Activated naive CD8-positive, alpha-beta T cell treated with anti-CD3 and anti-CD28 coated beads, Interleukin-2, amount 50 U/mL, for 24 hours (primary cell): ENCODE results near the gene TNF.

Source experiments
- ATAC-seq: fragments of 150-1000 bp; cut with Tn5 transposase; one replicate; pipeline ENCODE4 v1.10.0; 2021
- DNase-seq: peaks from one replicate; pipeline ENCODE4 v3.0.0; 2021
- H3K27ac Mint-ChIP-seq: one replicate; pipeline ENCODE4 v1.8.0; 2021; ENCODE audit warnings: mild to moderate bottlenecking, mixed read lengths
- H3K27me3 Mint-ChIP-seq: one replicate; pipeline ENCODE4 v1.8.0; 2021; ENCODE audit warnings: mixed read lengths
- H3K36me3 Mint-ChIP-seq: one replicate; pipeline ENCODE4 v1.8.0; 2021; ENCODE audit warnings: low read depth, mixed read lengths
- H3K4me1 Mint-ChIP-seq: one replicate; pipeline ENCODE4 v1.8.0; 2021; ENCODE audit warnings: mixed read lengths
- H3K4me3 Mint-ChIP-seq: one replicate; pipeline ENCODE4 v1.8.0; 2021; ENCODE audit warnings: mild to moderate bottlenecking, moderate library complexity, mixed read lengths
- H3K9me3 Mint-ChIP-seq: one replicate; pipeline ENCODE4 v1.8.0; 2021; ENCODE audit warnings: mixed read lengths

The TNF gene

GRCh38 chr6:31614684-31615578, 39.6 kb downstream of the TNF start, which contains the start of gene AIF1:
Gene AIF1 (plus strand): TSS chr6:31615234. CDS start chr6:31615330, 96 bp downstream.
- peaks cover 17% of the 10 kb centered on the region for H3K36me3 Mint-ChIP-seq
- H3K27me3 Mint-ChIP-seq: no peaks in the 10 kb centered on the region
- DNase-seq (no peak), ATAC-seq (no peak)
- peak within 1 kb of the TSS; percentile 90 for H3K4me3 Mint-ChIP-seq
- H3K27ac Mint-ChIP-seq: peak within 1 kb of the TSS; percentile 94
- H3K9me3 Mint-ChIP-seq: no peaks in the 10 kb centered on the region
- peaks cover 47% of the 10 kb centered on the region for H3K4me1 Mint-ChIP-seq

- peak; percentile 61 for DNase-seq
- H3K4me1 Mint-ChIP-seq: peaks cover 51% of the 10 kb centered on the region
- peak overlapping the region; percentile 90 for H3K4me3 Mint-ChIP-seq
- H3K36me3 Mint-ChIP-seq: peaks cover 20% of the 10 kb centered on the region
- no peaks in the 10 kb centered on the region for H3K27me3 Mint-ChIP-seq
- H3K9me3 Mint-ChIP-seq: no peaks in the 10 kb centered on the region
- no peak for ATAC-seq
- H3K27ac Mint-ChIP-seq: peak overlapping the region; percentile 94
Observed at GRCh38 chr6:31615748-31616147, 40.4 kb downstream of the TNF start.

GRCh38 chr6:31617010-31617409, 41.6 kb downstream of the TNF start:
- peak overlapping the region; percentile 94 for H3K27ac Mint-ChIP-seq
- peaks cover 30% of the 10 kb centered on the region for H3K36me3 Mint-ChIP-seq
- ATAC-seq (no peak), DNase-seq (no peak)
- H3K4me3 Mint-ChIP-seq: peak overlapping the region; percentile 90
- H3K27me3 Mint-ChIP-seq: no peaks in the 10 kb centered on the region
- H3K4me1 Mint-ChIP-seq: peaks cover 56% of the 10 kb centered on the region
- H3K9me3 Mint-ChIP-seq: no peaks in the 10 kb centered on the region

GRCh38 chr6:31619805-31620585, 44.6 kb downstream of the TNF start:
- peaks cover 61% of the 10 kb centered on the region for H3K4me1 Mint-ChIP-seq
- H3K9me3 Mint-ChIP-seq: no peaks in the 10 kb centered on the region
- DNase-seq (peak; percentile 96), ATAC-seq (peak; percentile 82)
- no peaks in the 10 kb centered on the region for H3K27me3 Mint-ChIP-seq
- H3K4me3 Mint-ChIP-seq: peak overlapping the region; percentile 96
- H3K36me3 Mint-ChIP-seq: peaks cover 53% of the 10 kb centered on the region
- peak overlapping the region; percentile 99 for H3K27ac Mint-ChIP-seq

- H3K27me3 Mint-ChIP-seq: no peaks in the 10 kb centered on the region
- H3K9me3 Mint-ChIP-seq: no peaks in the 10 kb centered on the region
- H3K36me3 Mint-ChIP-seq: peaks cover 60% of the 10 kb centered on the region
- ATAC-seq (peak; percentile 70), DNase-seq (peak; percentile 97)
- peak within 1 kb of the TSS; percentile 99 for H3K27ac Mint-ChIP-seq
- H3K4me1 Mint-ChIP-seq: peaks cover 53% of the 10 kb centered on the region
- peak within 1 kb of the TSS; percentile 96 for H3K4me3 Mint-ChIP-seq
Observed at GRCh38 chr6:31620586-31621319, 45.4 kb downstream of the TNF start, which contains the start of gene PRRC2A. Gene PRRC2A (plus strand): TSS chr6:31620715. CDS start chr6:31622790, 2,075 bp downstream.

- peaks cover 67% of the 10 kb centered on the region for H3K36me3 Mint-ChIP-seq
- H3K27ac Mint-ChIP-seq: peak overlapping the region; percentile 96
- no peak for DNase-seq
- no peaks in the 10 kb centered on the region for H3K27me3 Mint-ChIP-seq
- no peaks in the 10 kb centered on the region for H3K9me3 Mint-ChIP-seq
- H3K4me3 Mint-ChIP-seq: peak overlapping the region; percentile 96
- no peak for ATAC-seq
- H3K4me1 Mint-ChIP-seq: peaks cover 46% of the 10 kb centered on the region
Observed at GRCh38 chr6:31621320-31621939, 46.1 kb downstream of the TNF start.

GRCh38 chr6:31621991-31622390, 46.6 kb downstream of the TNF start:
- Mint-ChIP-seq H3K4me3 (peak overlapping the region; percentile 96), H3K27ac (peak overlapping the region; percentile 96), H3K9me3 (no peaks in the 10 kb centered on the region), H3K4me1 (peaks cover 43% of the 10 kb centered on the region), H3K27me3 (no peaks in the 10 kb centered on the region), H3K36me3 (peaks cover 66% of the 10 kb centered on the region)
- ATAC-seq: no peak
- DNase-seq: no peak

- H3K4me3 Mint-ChIP-seq: peak overlapping the region; percentile 96
- H3K36me3 Mint-ChIP-seq: peaks cover 72% of the 10 kb centered on the region
- no peaks in the 10 kb centered on the region for H3K27me3 Mint-ChIP-seq
- DNase-seq: no peak
- H3K27ac Mint-ChIP-seq: peak overlapping the region; percentile 96
- no peaks in the 10 kb centered on the region for H3K9me3 Mint-ChIP-seq
- ATAC-seq: no peak
- H3K4me1 Mint-ChIP-seq: peaks cover 40% of the 10 kb centered on the region
Observed at GRCh38 chr6:31622684-31623091, 47.3 kb downstream of the TNF start.

- Mint-ChIP-seq H3K4me3 (no peak overlapping the region), H3K36me3 (peaks cover 80% of the 10 kb centered on the region), H3K4me1 (peaks cover 33% of the 10 kb centered on the region), H3K27ac (peak overlapping the region; percentile 33), H3K27me3 (no peaks in the 10 kb centered on the region), H3K9me3 (no peaks in the 10 kb centered on the region)
- DNase-seq (no peak), ATAC-seq (no peak)
Observed at GRCh38 chr6:31624070-31624469, 48.7 kb downstream of the TNF start.

GRCh38 chr6:31626952-31627351, 51.6 kb downstream of the TNF start:
- Mint-ChIP-seq H3K9me3 (no peaks in the 10 kb centered on the region), H3K36me3 (peaks cover 79% of the 10 kb centered on the region), H3K27ac (no peak overlapping the region), H3K4me3 (no peak overlapping the region), H3K4me1 (peaks cover 19% of the 10 kb centered on the region), H3K27me3 (no peaks in the 10 kb centered on the region)
- ATAC-seq: no peak
- no peak for DNase-seq

- Mint-ChIP-seq H3K36me3 (peaks cover 73% of the 10 kb centered on the region), H3K27me3 (no peaks in the 10 kb centered on the region), H3K9me3 (no peaks in the 10 kb centered on the region), H3K27ac (no peak overlapping the region), H3K4me3 (no peak overlapping the region), H3K4me1 (peaks cover 11% of the 10 kb centered on the region)
- no peak for DNase-seq
- no peak for ATAC-seq
Observed at GRCh38 chr6:31627690-31628287, 52.4 kb downstream of the TNF start.
